H1 (cell line): ENCODE data around the gene EMP3.

Source experiments
- EP300 ChIP-seq, 2 experiments: IDR thresholded peaks; 1 replicate in 1 of 2; 2 replicates in 1 of 2; pipeline ENCODE4 v1.6.1; 2011 to 2012; ENCODE audit warnings: low read depth in 2 of 2, low read length in 2 of 2, mild to moderate bottlenecking in 2 of 2, borderline replicate concordance in 1 of 2, inconsistent platforms in 1 of 2, moderate library complexity in 1 of 2
- TF ChIP-seq, protein P1 (sequence below): IDR thresholded peaks from 2 replicates; pipeline ENCODE4 v1.6.1; 2011; ENCODE audit warnings: low read length, improper control_type of control experiment
- TF ChIP-seq, protein P2 (sequence below): IDR thresholded peaks from 2 replicates; pipeline ENCODE4 v1.6.1; 2012; ENCODE audit warnings: inconsistent platforms
- TF ChIP-seq, protein P3 (sequence below): IDR thresholded peaks from 2 replicates; pipeline ENCODE4 v1.6.1; 2012; ENCODE audit warnings: inconsistent platforms

DNA sequence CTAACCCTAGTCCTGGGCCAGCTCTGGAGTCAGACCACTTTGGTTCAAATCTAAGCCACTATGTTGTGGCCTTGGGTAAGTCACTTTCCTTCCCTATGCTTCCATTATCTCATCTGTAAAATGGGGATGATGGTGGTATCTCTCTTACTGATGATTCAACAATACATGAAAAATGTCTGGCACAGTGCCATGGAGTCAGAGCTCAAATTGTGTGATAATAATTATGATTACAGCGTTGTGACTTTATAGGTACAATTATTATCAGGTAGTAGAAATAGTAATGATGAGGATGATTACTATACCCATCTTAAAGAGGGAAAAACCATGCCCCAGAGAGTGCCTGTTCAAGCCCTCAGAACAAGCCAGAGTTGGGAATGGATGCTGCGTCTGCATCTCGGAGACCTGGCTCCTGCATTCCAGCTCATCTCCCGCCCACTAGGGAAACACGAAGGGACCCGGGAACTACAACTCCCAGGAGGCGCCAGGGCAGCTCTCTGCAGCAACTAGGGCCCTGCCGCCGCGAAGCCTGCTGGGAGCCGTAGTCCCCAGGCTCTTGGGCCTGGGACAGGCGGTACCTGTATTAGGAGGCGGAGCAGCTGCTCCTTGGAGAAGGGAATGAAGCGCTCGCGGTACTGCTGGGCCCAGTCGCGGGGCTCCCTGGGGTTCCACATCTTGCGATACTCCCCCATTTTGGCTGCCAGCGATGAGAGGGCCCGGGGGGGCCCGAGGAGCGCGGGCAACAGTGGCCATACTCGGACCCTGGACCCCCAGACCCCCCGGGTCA lies 37.6 kb downstream of the EMP3 start:
- TF ChIP-seq, protein P1, sequence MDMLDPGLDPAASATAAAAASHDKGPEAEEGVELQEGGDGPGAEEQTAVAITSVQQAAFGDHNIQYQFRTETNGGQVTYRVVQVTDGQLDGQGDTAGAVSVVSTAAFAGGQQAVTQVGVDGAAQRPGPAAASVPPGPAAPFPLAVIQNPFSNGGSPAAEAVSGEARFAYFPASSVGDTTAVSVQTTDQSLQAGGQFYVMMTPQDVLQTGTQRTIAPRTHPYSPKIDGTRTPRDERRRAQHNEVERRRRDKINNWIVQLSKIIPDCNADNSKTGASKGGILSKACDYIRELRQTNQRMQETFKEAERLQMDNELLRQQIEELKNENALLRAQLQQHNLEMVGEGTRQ, result no peak
- TF ChIP-seq EP300 (IDR thresholded peaks at IDR 0.05; ENCODE audit: borderline replicate concordance in 1 of 2, low read depth in 2 of 2, low read length in 2 of 2), result no peak
- TF ChIP-seq, protein P2, sequence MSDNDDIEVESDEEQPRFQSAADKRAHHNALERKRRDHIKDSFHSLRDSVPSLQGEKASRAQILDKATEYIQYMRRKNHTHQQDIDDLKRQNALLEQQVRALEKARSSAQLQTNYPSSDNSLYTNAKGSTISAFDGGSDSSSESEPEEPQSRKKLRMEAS, result no peak
- TF ChIP-seq, protein P3, sequence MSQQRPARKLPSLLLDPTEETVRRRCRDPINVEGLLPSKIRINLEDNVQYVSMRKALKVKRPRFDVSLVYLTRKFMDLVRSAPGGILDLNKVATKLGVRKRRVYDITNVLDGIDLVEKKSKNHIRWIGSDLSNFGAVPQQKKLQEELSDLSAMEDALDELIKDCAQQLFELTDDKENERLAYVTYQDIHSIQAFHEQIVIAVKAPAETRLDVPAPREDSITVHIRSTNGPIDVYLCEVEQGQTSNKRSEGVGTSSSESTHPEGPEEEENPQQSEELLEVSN, result peak; percentile 51; the same call in 1 of the 2 replicates
